ENCODE measurements around the gene OR52E1.
"Not testable (repeated sequence)": the region's sequence is repeated elsewhere in the genome, so short reads cannot be mapped to it uniquely, and the experiment has no call there.

OR52E1 gene

GRCh38 chr11:5069272-5069671 lies at the start of gene OR52E1:
Gene OR52E1, plus strand, starts transcription at chr11:5069572.
- DNase-seq: no peak

GRCh38 chr11:5021996-5022395 lies 47.4 kb upstream of the OR52E1 start:
- no peak for DNase-seq

GRCh38 chr11:5036669-5037068 lies 32.7 kb upstream of the OR52E1 start:
- DNase-seq: no peak

- DNase-seq: no peak
Observed at GRCh38 chr11:5037926-5038325, 31.4 kb upstream of the OR52E1 start.

GRCh38 chr11:5038341-5038740 lies 31.0 kb upstream of the OR52E1 start:
- DNase-seq: no peak

- no peak for DNase-seq
Observed at GRCh38 chr11:5040876-5041275, 28.5 kb upstream of the OR52E1 start.

GRCh38 chr11:5042091-5042490 lies 27.3 kb upstream of the OR52E1 start:
- DNase-seq: no peak

- DNase-seq: no peak
Observed at GRCh38 chr11:5043380-5043779, 26.0 kb upstream of the OR52E1 start.

GRCh38 chr11:5046226-5046625 lies 23.1 kb upstream of the OR52E1 start, which contains the start of gene OR52J3:
Gene OR52J3, plus strand, starts transcription at chr11:5046526. Its CDS starts 0 bp downstream, at chr11:5046526.
- no peak for DNase-seq

- no peak for DNase-seq
Observed at GRCh38 chr11:5046754-5047330, 22.5 kb upstream of the OR52E1 start.

GRCh38 chr11:5058679-5059078 lies 10.7 kb upstream of the OR52E1 start:
- not testable (repeated sequence) for DNase-seq

- no peak for DNase-seq
Observed at GRCh38 chr11:5059391-5059790, 10.0 kb upstream of the OR52E1 start, which contains the start of gene OR52E2. Gene OR52E2, minus strand, starts transcription at chr11:5059627. Its CDS starts 0 bp downstream, at chr11:5059627.

GRCh38 chr11:5065027-5065426 lies 4.3 kb upstream of the OR52E1 start:
- no peak for DNase-seq

GRCh38 chr11:5071799-5072198 lies 2.4 kb downstream of the OR52E1 start:
- no peak for DNase-seq

- DNase-seq: no peak
Observed at GRCh38 chr11:5081405-5081804, 12.0 kb downstream of the OR52E1 start.

GRCh38 chr11:5083602-5084001 lies 14.2 kb downstream of the OR52E1 start:
- DNase-seq: no peak

GRCh38 chr11:5088556-5088955 lies 19.2 kb downstream of the OR52E1 start:
- no peak for DNase-seq

GRCh38 chr11:5090668-5091067 lies 21.3 kb downstream of the OR52E1 start:
- DNase-seq: no peak

GRCh38 chr11:5092821-5093585 lies 23.6 kb downstream of the OR52E1 start:
- no peak for DNase-seq

GRCh38 chr11:5096011-5096410 lies 26.6 kb downstream of the OR52E1 start:
- no peak for DNase-seq

GRCh38 chr11:5102246-5102645 lies 32.9 kb downstream of the OR52E1 start:
- DNase-seq: no peak

- no peak for DNase-seq
Observed at GRCh38 chr11:5103066-5103465, 33.7 kb downstream of the OR52E1 start.

- DNase-seq: no peak
Observed at GRCh38 chr11:5107285-5107684, 37.9 kb downstream of the OR52E1 start.

GRCh38 chr11:5115339-5115738 lies 46.0 kb downstream of the OR52E1 start:
- no peak for DNase-seq

GRCh38 chr11:5117588-5117987 lies 48.2 kb downstream of the OR52E1 start:
- no peak for DNase-seq

All from activated CD4-positive, alpha-beta T cell treated with anti-CD3 and anti-CD28 coated beads, Interleukin-2, amount 50 U/mL, for 1 hour (primary cell).